Ishikawa (cell line): ENCODE results near the gene FIG4.
A peak's percentile ranks its signal among the peaks of the same experiment; 100 is the strongest.

Experiments used
- CEBPB ChIP-seq: IDR thresholded peaks from 2 replicates; pipeline ENCODE4 v1.6.1; 2012
- CREB1 ChIP-seq: IDR thresholded peaks from 2 replicates; pipeline ENCODE4 v1.6.1; 2012; ENCODE audit warnings: low read depth
- EGR1 ChIP-seq: IDR thresholded peaks from 2 replicates; pipeline ENCODE4 v1.6.1; 2012
- EP300 ChIP-seq: IDR thresholded peaks from 2 replicates; pipeline ENCODE4 v1.6.1; 2012; ENCODE audit warnings: borderline replicate concordance
- FOXM1 ChIP-seq: IDR thresholded peaks from 2 replicates; pipeline ENCODE4 v1.6.1; 2012; ENCODE audit warnings: low read depth, borderline replicate concordance
- NFIC ChIP-seq: IDR thresholded peaks from 2 replicates; pipeline ENCODE4 v1.6.1; 2012
- RAD21 ChIP-seq: IDR thresholded peaks from 2 replicates; pipeline ENCODE4 v1.6.1; 2012; ENCODE audit warnings: low read depth
- REST ChIP-seq: IDR thresholded peaks from 2 replicates; pipeline ENCODE4 v1.6.1; 2012; ENCODE audit warnings: low read depth, mild to moderate bottlenecking
- TAF1 ChIP-seq: IDR thresholded peaks from 2 replicates; pipeline ENCODE4 v1.6.1; 2012; ENCODE audit warnings: low read depth, mild to moderate bottlenecking
- TCF12 ChIP-seq: IDR thresholded peaks from 2 replicates; pipeline ENCODE4 v1.6.1; 2012; ENCODE audit warnings: low read depth
- TEAD4 ChIP-seq: IDR thresholded peaks from 2 replicates; pipeline ENCODE4 v1.6.1; 2012
- YY1 ChIP-seq: IDR thresholded peaks from 2 replicates; pipeline ENCODE4 v1.6.1; 2012; ENCODE audit warnings: low read depth
- ZBTB7A ChIP-seq: IDR thresholded peaks from 2 replicates; pipeline ENCODE4 v1.6.1; 2012; ENCODE audit warnings: low read depth
- TF ChIP-seq, protein P1 (sequence below): IDR thresholded peaks from 2 replicates; pipeline ENCODE4 v1.6.1; 2012
- TF ChIP-seq, protein P2 (sequence below): IDR thresholded peaks from 2 replicates; pipeline ENCODE4 v1.6.1; 2012

FIG4 gene

DNA sequence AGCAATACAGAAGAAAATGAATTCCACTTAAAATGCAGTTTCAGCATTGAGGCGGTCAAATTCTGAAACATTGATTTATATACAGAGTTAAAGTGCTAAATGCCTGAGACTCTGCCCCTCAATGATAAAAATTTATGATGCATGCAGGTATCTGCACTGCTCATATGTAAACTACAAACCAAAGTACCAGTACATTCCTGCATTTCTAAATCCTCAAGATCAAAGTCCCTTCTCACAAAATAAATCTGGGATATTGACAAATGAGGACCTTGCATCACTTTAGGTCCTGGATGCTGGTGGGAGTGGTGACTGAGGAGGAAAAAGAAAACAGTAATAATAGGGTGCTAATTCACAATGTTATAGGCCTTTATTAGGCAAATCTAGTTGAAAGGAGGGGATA, 101.9 kb downstream of the FIG4 start:
- no peak for TF ChIP-seq ZBTB7A
- TF ChIP-seq NFIC, result no peak
- TF ChIP-seq YY1, result no peak
- TF ChIP-seq REST, result no peak
- no peak for TF ChIP-seq TCF12
- TF ChIP-seq, protein P1, sequence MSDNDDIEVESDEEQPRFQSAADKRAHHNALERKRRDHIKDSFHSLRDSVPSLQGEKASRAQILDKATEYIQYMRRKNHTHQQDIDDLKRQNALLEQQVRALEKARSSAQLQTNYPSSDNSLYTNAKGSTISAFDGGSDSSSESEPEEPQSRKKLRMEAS, result no peak
- no peak for TF ChIP-seq EGR1
- no peak for TF ChIP-seq TAF1
- TF ChIP-seq, protein P2, sequence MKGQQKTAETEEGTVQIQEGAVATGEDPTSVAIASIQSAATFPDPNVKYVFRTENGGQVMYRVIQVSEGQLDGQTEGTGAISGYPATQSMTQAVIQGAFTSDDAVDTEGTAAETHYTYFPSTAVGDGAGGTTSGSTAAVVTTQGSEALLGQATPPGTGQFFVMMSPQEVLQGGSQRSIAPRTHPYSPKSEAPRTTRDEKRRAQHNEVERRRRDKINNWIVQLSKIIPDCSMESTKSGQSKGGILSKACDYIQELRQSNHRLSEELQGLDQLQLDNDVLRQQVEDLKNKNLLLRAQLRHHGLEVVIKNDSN, result no peak
- TF ChIP-seq EP300, result no peak
- TF ChIP-seq TEAD4, result no peak

DNA sequence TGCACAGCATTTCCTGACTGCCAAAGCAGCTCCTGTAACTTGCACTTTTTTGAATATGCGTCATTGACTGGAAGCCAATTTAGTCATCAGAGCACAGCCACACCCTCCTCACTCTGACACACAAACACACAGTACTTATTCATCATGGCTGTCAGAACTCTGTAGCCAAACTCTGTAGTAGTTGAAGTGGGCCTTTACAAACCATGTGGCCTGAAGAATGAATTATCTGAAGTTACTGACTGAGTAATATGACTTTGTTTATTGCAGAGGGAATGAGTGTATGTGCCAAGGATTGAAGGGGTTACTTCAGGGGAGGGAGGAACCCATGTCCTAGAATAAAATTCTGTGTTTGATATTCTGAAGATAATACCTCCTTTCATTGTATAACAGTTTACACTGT, 102.7 kb downstream of the FIG4 start:
- peak; percentile 63; the same call in 1 of the 2 replicates for TF ChIP-seq NFIC
- TF ChIP-seq, protein P1, result peak; percentile 37; the same call in 1 of the 2 replicates
- no peak for TF ChIP-seq ZBTB7A

- TF ChIP-seq NFIC, result no peak
- TF ChIP-seq CEBPB, result no peak
- TF ChIP-seq REST, result no peak
- no peak for TF ChIP-seq TCF12
- TF ChIP-seq TEAD4, result no peak
- no peak for TF ChIP-seq ZBTB7A
Observed at GRCh38 chr6:109794201-109794923, 103.3 kb downstream of the FIG4 start.

- no peak for TF ChIP-seq ZBTB7A
- TF ChIP-seq CEBPB, result no peak
- TF ChIP-seq TEAD4, result no peak
- no peak for TF ChIP-seq YY1
- no peak for TF ChIP-seq RAD21
- TF ChIP-seq TAF1, result no peak
- no peak for TF ChIP-seq FOXM1
- no peak for TF ChIP-seq CREB1
- TF ChIP-seq EGR1, result no peak
- TF ChIP-seq TCF12, result no peak
- TF ChIP-seq, protein P1, result no peak
- no peak for TF ChIP-seq REST
- TF ChIP-seq EP300, result no peak
- no peak for TF ChIP-seq NFIC
- TF ChIP-seq, protein P2, result no peak
Observed at GRCh38 chr6:109795994-109796555, 105.0 kb downstream of the FIG4 start.

DNA sequence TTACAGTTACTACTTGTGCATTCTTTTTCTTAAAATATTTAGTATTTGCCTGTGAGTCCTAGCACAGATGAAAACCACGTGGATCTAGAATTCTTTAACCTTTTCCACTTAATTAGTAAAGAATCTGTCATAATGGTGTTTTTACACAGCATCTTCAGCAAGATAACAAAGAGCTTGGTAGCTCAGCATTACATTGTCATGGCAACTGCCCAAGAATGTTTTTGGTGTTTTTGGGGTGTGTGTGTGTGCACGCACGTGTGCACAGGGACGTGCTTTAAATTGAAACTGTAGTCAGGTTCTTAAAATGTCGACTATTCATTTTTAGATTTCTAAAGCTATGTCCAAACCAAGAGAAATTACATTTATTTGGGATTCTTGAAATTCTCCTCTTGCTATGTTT, 108.0 kb downstream of the FIG4 start:
- TF ChIP-seq, protein P1, result no peak
- TF ChIP-seq RAD21, result no peak
- TF ChIP-seq REST, result no peak
- no peak for TF ChIP-seq EP300
- no peak for TF ChIP-seq FOXM1
- TF ChIP-seq, protein P2, result no peak
- no peak for TF ChIP-seq YY1
- TF ChIP-seq CREB1, result no peak
- no peak for TF ChIP-seq TAF1
- TF ChIP-seq TEAD4, result no peak
- TF ChIP-seq EGR1, result no peak
